ENCODE results near the gene TUT1.

DNA sequence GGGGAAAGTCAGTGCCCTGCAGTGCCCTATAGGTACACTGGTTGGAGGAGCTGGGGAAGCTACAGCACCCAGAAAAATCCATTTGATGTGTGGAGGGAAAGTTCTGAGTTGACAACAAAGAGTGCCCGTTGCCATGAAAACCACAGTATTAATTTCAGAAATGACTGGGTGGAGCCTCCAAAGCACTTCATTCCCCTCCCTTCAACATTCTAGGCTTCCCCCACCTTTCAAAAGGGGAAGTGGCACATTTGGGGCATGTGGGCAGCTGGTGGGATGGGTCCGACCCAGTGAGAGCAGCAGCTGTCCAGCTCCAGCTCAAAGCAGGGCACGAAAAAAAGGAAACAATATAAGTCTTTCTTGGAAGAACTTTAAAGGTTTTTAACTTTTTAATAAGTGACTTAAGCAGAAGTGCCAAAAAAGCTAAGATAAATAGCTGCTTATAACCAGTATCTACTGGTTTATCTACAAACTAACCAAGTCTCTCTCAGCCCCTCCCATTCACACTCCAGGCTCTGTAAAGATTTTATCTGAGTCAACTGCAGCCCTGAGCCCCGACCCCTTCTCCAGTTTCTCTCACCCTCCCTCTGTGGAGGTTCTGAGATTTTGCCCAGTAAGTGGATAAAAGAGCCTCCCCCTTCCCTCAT, 35.7 kb downstream of the TUT1 start:
- TF ChIP-seq POLR2A (IDR thresholded peaks at IDR 0.05): no peak
- TF ChIP-seq, protein P1, sequence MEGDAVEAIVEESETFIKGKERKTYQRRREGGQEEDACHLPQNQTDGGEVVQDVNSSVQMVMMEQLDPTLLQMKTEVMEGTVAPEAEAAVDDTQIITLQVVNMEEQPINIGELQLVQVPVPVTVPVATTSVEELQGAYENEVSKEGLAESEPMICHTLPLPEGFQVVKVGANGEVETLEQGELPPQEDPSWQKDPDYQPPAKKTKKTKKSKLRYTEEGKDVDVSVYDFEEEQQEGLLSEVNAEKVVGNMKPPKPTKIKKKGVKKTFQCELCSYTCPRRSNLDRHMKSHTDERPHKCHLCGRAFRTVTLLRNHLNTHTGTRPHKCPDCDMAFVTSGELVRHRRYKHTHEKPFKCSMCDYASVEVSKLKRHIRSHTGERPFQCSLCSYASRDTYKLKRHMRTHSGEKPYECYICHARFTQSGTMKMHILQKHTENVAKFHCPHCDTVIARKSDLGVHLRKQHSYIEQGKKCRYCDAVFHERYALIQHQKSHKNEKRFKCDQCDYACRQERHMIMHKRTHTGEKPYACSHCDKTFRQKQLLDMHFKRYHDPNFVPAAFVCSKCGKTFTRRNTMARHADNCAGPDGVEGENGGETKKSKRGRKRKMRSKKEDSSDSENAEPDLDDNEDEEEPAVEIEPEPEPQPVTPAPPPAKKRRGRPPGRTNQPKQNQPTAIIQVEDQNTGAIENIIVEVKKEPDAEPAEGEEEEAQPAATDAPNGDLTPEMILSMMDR (IDR thresholded peaks at IDR 0.05 in 4 of 5, conservative IDR thresholded peaks at IDR 0.05 in 1 of 5): no peak

All from gastrocnemius medialis (tissue), 4 donors.